Peyer's patch (tissue), 4 donors: ENCODE results near the gene SIGLEC1.

ENCODE experiments used
- POLR2A ChIP-seq, 2 donors: fragments of 450-650 bp; IDR thresholded peaks; one replicate each; pipeline ENCODE4 v1.5.1; 2017; ENCODE audit warnings: antibody characterized with exemption in 2 of 2, mild to moderate bottlenecking in 2 of 2, moderate library complexity in 2 of 2
- TF ChIP-seq, protein P1 (sequence below), 6 experiments: fragments of 450-650 bp in 4 of 6; fragments of 200-600 bp in 2 of 6; sonication (generic) in 1 of 6; IDR thresholded peaks; one replicate each; pipeline ENCODE4 v1.5.1; 2017 to 2019; ENCODE audit warnings: antibody characterized with exemption in 6 of 6, mild to moderate bottlenecking in 3 of 6, moderate library complexity in 1 of 6

DNA sequence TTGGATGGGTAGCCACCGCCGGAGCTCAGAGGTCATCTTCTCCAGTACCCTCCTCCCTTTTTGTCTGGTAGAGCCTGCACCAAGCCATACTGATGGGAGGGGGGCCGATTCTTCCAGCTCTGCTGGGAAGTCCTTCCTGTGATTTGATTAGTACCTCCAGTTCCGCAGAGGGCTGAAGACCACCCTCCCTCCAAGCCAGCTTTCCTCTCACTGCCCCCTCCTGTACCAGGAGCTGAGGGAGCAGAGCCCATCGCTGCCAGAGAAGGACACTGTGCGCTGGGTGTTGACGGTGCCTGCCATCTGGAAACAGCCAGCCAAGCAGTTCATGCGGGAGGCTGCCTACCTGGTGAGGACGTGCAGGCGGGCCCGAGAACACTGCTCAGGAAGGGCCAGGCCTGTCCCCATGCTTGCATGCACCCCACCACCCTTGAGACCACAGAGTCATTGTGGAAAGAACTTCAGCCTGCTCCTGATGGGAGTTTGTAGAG is 33.3 kb upstream of the SIGLEC1 start:
- TF ChIP-seq, protein P1, sequence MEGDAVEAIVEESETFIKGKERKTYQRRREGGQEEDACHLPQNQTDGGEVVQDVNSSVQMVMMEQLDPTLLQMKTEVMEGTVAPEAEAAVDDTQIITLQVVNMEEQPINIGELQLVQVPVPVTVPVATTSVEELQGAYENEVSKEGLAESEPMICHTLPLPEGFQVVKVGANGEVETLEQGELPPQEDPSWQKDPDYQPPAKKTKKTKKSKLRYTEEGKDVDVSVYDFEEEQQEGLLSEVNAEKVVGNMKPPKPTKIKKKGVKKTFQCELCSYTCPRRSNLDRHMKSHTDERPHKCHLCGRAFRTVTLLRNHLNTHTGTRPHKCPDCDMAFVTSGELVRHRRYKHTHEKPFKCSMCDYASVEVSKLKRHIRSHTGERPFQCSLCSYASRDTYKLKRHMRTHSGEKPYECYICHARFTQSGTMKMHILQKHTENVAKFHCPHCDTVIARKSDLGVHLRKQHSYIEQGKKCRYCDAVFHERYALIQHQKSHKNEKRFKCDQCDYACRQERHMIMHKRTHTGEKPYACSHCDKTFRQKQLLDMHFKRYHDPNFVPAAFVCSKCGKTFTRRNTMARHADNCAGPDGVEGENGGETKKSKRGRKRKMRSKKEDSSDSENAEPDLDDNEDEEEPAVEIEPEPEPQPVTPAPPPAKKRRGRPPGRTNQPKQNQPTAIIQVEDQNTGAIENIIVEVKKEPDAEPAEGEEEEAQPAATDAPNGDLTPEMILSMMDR (IDR thresholded peaks at IDR 0.05) = no peak
- no peak for TF ChIP-seq POLR2A (IDR thresholded peaks at IDR 0.05)
